Keratinocyte (primary cell): ENCODE data around the gene PLA2G4F. TPM values are rescaled to one million over a fixed set of nuclear protein-coding genes. Genes with fewer than 3 reads are reported as not detected.

Experiments used
- DNase-seq: peaks from one replicate; pipeline ENCODE4 v3.0.0-alpha.2; 2011; ENCODE audit warnings: low read depth, missing footprints, low spot score
- FAIRE-seq: peaks from 2 replicates; lab custom pipeline; 2011; peaks lifted over from hg19 to GRCh38; lab: Jason Lieb, UNC
- H2AFZ ChIP-seq: 2 replicates; pipeline ENCODE4 v1.6.0; 2012; ENCODE audit warnings: low read length, control low read depth, inconsistent platforms; ENCODE audit not compliant: control insufficient read depth
- H3K27ac ChIP-seq: 2 replicates; pipeline ENCODE4 v1.5.1; 2011; ENCODE audit warnings: low read length; ENCODE audit not compliant: control insufficient read depth, insufficient read depth
- H3K27me3 ChIP-seq: 3 replicates; pipeline ENCODE4 v1.6.0; 2011; ENCODE audit warnings: low read length; ENCODE audit not compliant: control insufficient read depth, insufficient read depth; ENCODE audit errors: extremely low read depth
- H3K36me3 ChIP-seq, 2 experiments: 2 replicates in 1 of 2; 3 replicates in 1 of 2; pipeline ENCODE4 v1.5.1; 2011; ENCODE audit warnings: low read length in 2 of 2, mild to moderate bottlenecking in 1 of 2; ENCODE audit not compliant: control insufficient read depth in 2 of 2, insufficient read depth in 2 of 2; ENCODE audit errors: extremely low read depth in 1 of 2
- H3K4me1 ChIP-seq: 3 replicates; pipeline ENCODE4 v1.5.1; 2011; ENCODE audit warnings: low read length; ENCODE audit not compliant: control insufficient read depth, insufficient read depth; ENCODE audit errors: extremely low read depth
- H3K4me2 ChIP-seq: 3 replicates; pipeline ENCODE4 v1.6.0; 2011; ENCODE audit warnings: low read depth, low read length; ENCODE audit not compliant: control insufficient read depth, insufficient read depth; ENCODE audit errors: extremely low read depth
- H3K4me3 ChIP-seq, 3 experiments: fragments of 200-600 bp in 1 of 3; sonication (generic) in 1 of 3; 2 replicates in 2 of 3; 3 replicates in 1 of 3; pipeline ENCODE4 v1.5.1; 2011 to 2016; ENCODE audit warnings: low read length in 3 of 3, mild to moderate bottlenecking in 3 of 3, control low read depth in 2 of 3, inconsistent platforms in 1 of 3, low read depth in 1 of 3, mixed read lengths in 1 of 3, mixed run types in 1 of 3, moderate library complexity in 1 of 3; ENCODE audit not compliant: control insufficient read depth in 2 of 3, insufficient read depth in 2 of 3; ENCODE audit errors: extremely low read depth in 1 of 3
- H3K79me2 ChIP-seq: 2 replicates; pipeline ENCODE4 v1.6.0; 2012; ENCODE audit warnings: low read length; ENCODE audit not compliant: control insufficient read depth, insufficient read depth
- H3K9ac ChIP-seq: 3 replicates; pipeline ENCODE4 v1.6.0; 2011; ENCODE audit warnings: low read length; ENCODE audit not compliant: control insufficient read depth, insufficient read depth; ENCODE audit errors: extremely low read depth
- H3K9me1 ChIP-seq: 3 replicates; pipeline ENCODE4 v1.6.0; 2011; ENCODE audit warnings: low read length; ENCODE audit not compliant: control insufficient read depth, insufficient read depth; ENCODE audit errors: extremely low read depth
- H3K9me3 ChIP-seq: 2 replicates; pipeline ENCODE4 v1.5.1; 2012; ENCODE audit warnings: low read depth, low read length; ENCODE audit not compliant: control insufficient read depth
- H4K20me1 ChIP-seq: 3 replicates; pipeline ENCODE4 v1.6.0; 2011; ENCODE audit warnings: low read length; ENCODE audit not compliant: control insufficient read depth, insufficient read depth; ENCODE audit errors: extremely low read depth
- EZH2 ChIP-seq: IDR thresholded peaks from one replicate; pipeline ENCODE4 v1.6.1; 2012; ENCODE audit warnings: inconsistent platforms, mild to moderate bottlenecking, low read length, moderate library complexity
- dilution Hi-C: fragments of 300-500 bp; cut with MboI; formaldehyde crosslinking; loops from one replicate; pipeline ENCODE4 v1.7.0; 2020; ENCODE audit warnings: low sequenced_read_pairs; ENCODE audit not compliant: extremely low pct_ligation_motif_present
- polyA plus RNA-seq, 5 experiments: library from polyadenylated mRNA; depleted of rRNA in 3 of 5; stranded (reverse) in 3 of 5; stranded (forward) in 1 of 5; unstranded in 1 of 5; fragments of >200 nt; gene quantifications; 1 replicate in 1 of 5; 2 replicates in 3 of 5; 3 replicates in 1 of 5; pipeline versions ENCODE4 v1.2.1 to v1.2.3, GENCODE V29; 2011 to 2012; ENCODE audit warnings: missing spikeins in 2 of 5, low read depth in 1 of 5, low replicate concordance in 1 of 5
- TF ChIP-seq, protein P1 (sequence below), 3 experiments: IDR thresholded peaks in 1 of 3; conservative IDR thresholded peaks in 1 of 3; optimal IDR thresholded peaks in 1 of 3; 2 replicates in 2 of 3; 3 replicates in 1 of 3; pipeline versions ENCODE3 to v1.5.1; 2011; ENCODE audit warnings: low read length in 3 of 3, mild to moderate bottlenecking in 3 of 3, moderate library complexity in 2 of 3, control low read depth in 1 of 3, inconsistent platforms in 1 of 3; ENCODE audit not compliant: insufficient read depth in 2 of 3; ENCODE audit errors: extremely low read depth in 1 of 3

Gene PLA2G4F
- polyA plus RNA-seq, 1 donor (not counting 4 experiments of a cell fraction or from before 2014, with no cell fraction given), result 4.4 TPM

DNA sequence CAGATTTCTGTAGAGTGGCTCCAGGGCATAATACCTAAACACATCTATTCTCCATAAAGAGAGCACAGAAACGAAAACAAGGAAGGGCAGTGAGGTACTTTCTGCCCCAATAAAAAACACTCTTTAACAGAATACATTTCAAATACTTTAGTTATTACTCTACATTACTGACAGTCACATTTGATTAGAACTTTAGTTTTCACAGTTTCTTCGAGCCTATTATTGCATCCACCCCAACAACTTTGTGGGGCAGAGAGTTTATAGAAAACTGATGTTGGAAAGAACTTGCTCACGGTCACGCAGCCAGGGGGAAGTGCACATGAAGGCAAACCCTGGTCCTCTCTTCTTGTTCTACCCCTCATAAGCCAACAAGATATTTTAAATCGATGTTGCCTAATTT, 42.7 kb upstream of the PLA2G4F start:
- dilution Hi-C loops, result no loop called here
- peaks cover 10% of the 10 kb centered on the region for H3K79me2 ChIP-seq

DNA sequence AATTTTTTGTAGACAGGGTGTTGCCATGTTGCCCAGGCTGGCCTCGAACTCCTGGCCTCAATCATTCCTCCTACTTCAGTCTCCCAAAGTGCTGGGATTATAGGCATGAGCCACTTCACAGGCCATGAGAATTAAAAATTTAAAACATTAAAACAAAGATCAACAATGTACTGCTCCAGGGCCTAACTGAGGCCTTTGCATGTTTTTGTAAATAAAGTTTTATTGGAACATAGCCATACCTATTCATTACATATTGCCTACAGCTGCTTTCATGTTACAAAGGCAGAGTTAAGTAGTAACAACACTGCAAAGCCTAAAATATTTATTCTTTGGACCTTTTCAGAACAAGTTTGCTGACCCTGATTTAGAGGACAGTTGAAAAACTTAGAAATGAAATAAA, 42.1 kb upstream of the PLA2G4F start:
- no peak for TF ChIP-seq EZH2
- TF ChIP-seq, protein P1, sequence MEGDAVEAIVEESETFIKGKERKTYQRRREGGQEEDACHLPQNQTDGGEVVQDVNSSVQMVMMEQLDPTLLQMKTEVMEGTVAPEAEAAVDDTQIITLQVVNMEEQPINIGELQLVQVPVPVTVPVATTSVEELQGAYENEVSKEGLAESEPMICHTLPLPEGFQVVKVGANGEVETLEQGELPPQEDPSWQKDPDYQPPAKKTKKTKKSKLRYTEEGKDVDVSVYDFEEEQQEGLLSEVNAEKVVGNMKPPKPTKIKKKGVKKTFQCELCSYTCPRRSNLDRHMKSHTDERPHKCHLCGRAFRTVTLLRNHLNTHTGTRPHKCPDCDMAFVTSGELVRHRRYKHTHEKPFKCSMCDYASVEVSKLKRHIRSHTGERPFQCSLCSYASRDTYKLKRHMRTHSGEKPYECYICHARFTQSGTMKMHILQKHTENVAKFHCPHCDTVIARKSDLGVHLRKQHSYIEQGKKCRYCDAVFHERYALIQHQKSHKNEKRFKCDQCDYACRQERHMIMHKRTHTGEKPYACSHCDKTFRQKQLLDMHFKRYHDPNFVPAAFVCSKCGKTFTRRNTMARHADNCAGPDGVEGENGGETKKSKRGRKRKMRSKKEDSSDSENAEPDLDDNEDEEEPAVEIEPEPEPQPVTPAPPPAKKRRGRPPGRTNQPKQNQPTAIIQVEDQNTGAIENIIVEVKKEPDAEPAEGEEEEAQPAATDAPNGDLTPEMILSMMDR (optimal IDR thresholded peaks at IDR 0.05 in 1 of 3, IDR thresholded peaks at IDR 0.05 in 1 of 3, conservative IDR thresholded peaks at IDR 0.05 in 1 of 3; ENCODE audit: extremely low read depth in 1 of 3, insufficient read depth in 2 of 3, low read length in 3 of 3), result no peak
- Histone ChIP-seq H3K27me3 (no peaks in the 10 kb centered on the region), H3K27ac (no peak overlapping the region), H3K4me3 (no peak overlapping the region), H3K9me3 (no peaks in the 10 kb centered on the region), H3K4me2 (no peak overlapping the region), H3K9me1 (no peaks in the 10 kb centered on the region), H3K36me3 (peaks cover 0 to 1% of the 10 kb centered on the region in 2 experiments), H2AFZ (no peak overlapping the region), H3K79me2 (peaks cover 5% of the 10 kb centered on the region), H4K20me1 (no peaks in the 10 kb centered on the region), H3K4me1 (no peaks in the 10 kb centered on the region), H3K9ac (no peak overlapping the region)
- dilution Hi-C loops, result no loop called here
- DNase-seq (no peak), FAIRE-seq (no peak)

More for the DNA sequence above, 42.7 kb upstream of the PLA2G4F start:
- H3K36me3 ChIP-seq, result peaks cover 0 to 1% of the 10 kb centered on the region in 2 experiments
- FAIRE-seq (no peak), DNase-seq (no peak)
- no peak overlapping the region for H3K9ac ChIP-seq
- H3K4me2 ChIP-seq, result no peak overlapping the region
- TF ChIP-seq, protein P1 (optimal IDR thresholded peaks at IDR 0.05 in 1 of 3, IDR thresholded peaks at IDR 0.05 in 1 of 3, conservative IDR thresholded peaks at IDR 0.05 in 1 of 3; ENCODE audit: extremely low read depth in 1 of 3, insufficient read depth in 2 of 3, low read length in 3 of 3), result no peak
- TF ChIP-seq EZH2, result no peak
- no peaks in the 10 kb centered on the region for H3K4me1 ChIP-seq
- H3K9me1 ChIP-seq, result no peaks in the 10 kb centered on the region
- H4K20me1 ChIP-seq, result no peaks in the 10 kb centered on the region
- no peak overlapping the region for H3K27ac ChIP-seq
- no peaks in the 10 kb centered on the region for H3K27me3 ChIP-seq
- no peak overlapping the region for H3K4me3 ChIP-seq
- H3K9me3 ChIP-seq, result no peaks in the 10 kb centered on the region
- H2AFZ ChIP-seq, result no peak overlapping the region
